Ureter (tissue), 1 donor: ENCODE measurements around the gene LENG1. TPM values are rescaled to one million over a fixed set of nuclear protein-coding genes. Genes with fewer than 3 reads are reported as not detected.

Experiments
- DNase-seq: peaks from one replicate; pipeline ENCODE4 v3.0.0-alpha.2; 2020; ENCODE audit warnings: low spot score
- total RNA-seq: library from RNA; stranded (reverse); gene quantifications from one replicate; pipeline ENCODE4 v1.2.4, GENCODE V29; 2023
- donor health status: DM: yes; HTN: yes; CAD: no.

Gene LENG1
- total RNA-seq, 1 donor from 2014 or later = 5.8 TPM

DNA sequence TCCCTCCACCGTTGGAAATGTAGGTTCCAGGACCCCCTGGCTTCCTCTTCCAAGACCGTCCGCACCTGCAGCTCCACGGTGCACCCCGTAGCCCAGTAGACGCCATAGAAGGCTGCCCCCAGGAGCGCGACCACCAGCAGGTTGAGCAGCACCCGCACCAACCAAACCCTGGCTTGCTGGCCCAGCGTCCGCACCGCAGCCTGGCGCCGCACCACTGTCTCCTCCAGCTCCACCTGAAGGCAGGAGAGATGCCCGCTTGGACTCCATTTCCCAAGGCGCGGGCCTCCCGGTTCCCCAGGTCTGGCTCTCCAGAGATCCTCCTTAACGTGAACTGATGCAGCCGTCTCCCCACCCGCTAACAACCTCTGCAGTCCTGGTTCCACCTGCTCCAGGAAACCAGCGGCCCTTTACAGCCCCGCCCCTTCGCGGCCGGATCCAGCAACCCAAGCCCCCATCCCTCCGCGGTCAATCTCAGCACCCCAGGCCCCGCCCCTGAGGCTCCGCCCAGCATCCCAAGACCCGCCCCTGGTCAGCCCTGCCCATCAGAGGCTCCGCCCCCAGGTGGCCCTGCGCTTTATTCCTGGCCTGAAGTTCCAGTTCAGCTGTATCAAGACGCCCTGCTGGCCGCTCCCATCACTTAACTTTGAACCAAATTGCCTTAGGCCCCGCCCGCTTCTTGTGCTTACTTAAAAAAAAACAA is 5.0 kb upstream of the LENG1 start:
- peak; percentile 83 for DNase-seq

DNA sequence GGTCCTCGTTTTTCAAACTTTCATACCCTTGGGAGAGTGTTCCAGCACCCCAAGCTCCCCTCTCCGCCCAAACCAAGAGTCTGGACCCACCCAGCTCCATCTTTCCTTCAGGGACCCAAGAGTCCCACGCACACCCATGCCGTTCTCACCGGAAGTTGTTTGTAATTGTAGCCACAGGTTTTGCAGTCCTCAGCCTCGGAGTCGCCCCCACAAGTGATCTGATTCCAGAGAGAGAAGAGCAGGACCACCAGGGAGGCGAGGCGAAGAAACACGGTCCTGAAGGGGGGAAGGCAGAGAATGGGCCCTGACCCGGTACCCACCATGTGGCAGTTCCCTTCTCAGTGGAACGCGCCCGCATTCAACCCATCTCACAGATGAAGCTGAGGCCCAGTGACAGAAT is 3.4 kb upstream of the LENG1 start:
- no peak for DNase-seq

DNA sequence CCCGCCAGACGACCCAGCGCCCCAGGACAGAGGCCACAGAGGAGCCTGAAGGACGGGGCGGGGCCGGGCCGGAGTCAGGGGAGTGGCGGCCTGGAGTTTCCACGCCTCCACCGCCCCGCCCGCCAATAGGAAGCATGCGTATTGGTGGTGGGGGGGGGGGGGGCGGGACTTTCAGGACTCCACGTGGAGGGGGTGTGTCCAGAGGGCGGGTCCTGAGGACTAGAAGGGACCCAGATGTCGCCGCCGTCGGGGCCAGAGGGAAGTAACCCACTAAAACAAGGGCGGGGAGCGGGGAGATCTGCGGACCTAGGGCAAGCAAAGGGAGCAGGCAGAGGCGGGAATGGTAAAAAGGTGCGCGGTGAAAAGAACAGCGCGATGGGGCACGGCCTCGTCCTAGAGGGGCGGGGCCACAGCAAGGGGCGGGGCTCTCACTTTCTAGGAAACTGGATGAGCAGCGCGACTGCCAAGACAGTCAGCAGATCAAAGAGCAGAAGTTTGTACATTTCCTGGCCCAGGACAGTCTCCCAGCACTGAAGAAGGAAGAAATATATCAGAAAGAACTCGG is 2.8 kb upstream of the LENG1 start:
- DNase-seq = peak; percentile 83

DNA sequence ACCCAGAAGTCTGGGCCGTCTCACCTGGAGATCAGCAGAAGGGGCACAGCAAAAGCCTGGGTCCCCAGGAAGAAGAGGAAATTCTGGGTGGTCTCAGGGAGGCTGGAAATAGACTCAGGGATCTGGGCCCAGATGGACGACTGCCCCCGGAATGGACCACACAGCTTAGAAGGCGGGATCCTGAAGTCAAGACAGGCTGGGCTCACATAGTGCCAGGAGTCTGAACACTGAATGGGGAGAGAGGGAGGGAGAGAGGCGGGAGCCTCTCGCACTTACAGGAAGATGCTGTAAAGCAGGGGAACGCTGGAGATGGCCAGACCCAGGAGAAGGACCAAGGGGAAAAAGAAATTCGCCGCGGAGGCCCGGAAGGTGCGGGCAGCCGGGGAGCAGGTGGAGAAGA is 1.3 kb upstream of the LENG1 start:
- no peak for DNase-seq

DNA sequence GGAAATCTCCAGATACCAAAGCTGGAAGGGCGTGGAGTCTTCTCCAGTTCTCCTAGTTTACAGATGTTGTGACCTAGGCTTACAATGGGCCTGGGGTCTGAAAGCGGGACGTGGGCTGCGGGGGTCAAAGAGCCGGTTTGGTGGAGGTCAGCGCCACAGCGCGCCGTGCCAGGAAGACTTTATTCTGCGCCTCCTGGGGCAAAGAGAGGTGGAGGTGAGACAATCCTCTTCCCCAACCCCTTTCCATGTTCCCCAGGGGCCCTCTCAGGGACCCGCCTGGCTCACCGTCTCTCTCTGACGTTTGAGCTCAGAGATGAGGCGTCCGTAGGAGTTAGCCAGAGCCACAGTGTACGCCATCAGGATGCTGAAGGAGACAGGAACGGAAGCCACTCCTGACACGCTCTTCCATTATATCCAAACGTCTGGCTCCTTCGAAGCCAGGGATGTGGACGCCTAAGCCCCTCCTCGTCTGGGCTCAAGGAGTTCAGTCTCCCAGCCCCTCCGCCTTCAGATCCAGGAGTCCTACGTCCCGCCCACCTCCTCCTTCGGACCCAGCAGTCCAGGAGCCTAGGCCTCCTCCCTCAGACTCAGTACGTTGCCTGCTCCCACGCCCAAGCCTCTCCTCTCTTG is 776 bp upstream of the LENG1 start:
- no peak for DNase-seq

DNA sequence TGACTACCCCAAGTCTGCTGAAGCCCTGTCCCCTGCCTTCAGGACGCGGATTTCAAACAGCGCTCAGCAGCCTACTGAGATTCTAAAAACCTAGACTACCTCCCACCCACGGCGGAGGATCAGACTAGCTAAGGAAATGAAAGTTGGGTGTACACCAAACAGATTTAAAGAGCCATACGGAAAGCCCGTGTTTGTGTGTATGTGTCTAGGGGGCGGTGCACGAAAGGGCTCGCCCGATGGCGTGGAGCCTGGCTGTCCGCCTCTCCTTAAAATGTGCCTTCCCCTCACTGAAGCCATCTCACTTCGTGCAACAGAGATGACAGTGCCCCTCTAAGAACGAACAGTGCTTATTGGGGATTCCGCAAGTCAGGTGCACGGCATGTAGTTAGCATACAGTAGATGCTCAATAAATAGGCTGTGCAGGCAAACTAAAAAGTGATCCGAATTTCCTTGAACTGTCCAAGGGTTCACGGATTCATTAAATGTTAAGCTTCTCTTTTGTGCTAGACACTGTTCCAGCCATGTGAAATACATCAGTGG is 639 bp downstream of the LENG1 start:
- DNase-seq = no peak

DNA sequence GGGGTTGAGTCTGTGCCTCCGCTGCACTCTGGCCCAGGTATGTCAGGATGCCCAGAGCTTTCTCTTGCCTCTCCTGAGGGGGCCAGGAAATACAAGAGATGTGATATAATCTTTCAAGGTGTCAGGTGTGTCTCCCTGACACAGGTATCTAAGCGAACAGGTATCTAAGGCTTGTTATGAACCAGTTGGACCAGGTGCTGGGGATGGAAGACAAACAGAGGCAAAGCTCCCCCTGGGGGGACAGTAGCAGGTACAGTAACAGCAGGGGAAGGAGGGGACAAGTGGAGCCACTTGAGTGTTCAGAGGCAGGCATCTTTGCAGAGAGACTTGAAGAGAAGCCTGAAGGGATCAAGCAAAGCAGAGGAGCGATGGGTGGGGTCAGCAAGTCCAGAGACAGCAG is 2.6 kb downstream of the LENG1 start:
- DNase-seq = no peak

DNA sequence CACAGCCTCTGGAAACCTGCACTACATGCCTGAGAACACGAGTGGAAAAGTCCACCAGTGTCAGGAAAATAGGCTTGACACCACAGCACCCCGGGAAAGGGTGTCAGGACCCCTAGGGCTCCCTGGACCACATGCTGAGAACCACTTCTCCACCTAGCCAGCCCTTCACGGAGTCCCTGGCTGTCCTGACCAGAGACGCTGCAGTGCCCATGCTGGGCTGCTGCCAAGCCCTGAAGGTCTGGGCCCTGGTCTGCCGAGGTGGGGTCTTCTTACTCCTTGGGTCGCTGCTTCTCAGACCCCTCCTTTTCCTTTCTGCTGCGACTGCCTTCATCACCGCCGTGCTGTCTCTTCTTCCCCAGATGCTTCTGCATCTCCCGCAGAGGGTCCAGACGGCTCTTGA is 3.0 kb downstream of the LENG1 start:
- no peak for DNase-seq

DNA sequence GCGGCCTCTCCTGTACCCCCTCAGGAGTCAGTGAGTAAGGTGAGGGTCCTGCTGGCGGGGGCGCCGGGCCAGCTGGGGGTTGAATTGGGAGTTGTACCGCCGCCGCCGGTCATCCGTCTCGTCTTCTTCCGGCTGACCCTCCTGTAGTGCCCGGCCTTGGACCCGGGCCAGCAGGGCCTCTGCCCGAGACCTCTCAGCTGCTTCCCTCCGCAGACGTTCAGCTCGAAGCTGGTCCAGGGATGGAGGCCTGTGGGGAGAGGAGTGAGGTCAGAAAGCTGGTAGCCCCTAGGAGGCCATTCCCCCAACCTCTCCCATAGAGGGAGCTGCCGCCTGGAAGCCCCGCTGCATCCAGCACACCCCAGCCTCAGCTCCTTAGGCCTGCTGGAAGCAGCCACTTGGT is 3.8 kb downstream of the LENG1 start:
- DNase-seq = no peak

DNA sequence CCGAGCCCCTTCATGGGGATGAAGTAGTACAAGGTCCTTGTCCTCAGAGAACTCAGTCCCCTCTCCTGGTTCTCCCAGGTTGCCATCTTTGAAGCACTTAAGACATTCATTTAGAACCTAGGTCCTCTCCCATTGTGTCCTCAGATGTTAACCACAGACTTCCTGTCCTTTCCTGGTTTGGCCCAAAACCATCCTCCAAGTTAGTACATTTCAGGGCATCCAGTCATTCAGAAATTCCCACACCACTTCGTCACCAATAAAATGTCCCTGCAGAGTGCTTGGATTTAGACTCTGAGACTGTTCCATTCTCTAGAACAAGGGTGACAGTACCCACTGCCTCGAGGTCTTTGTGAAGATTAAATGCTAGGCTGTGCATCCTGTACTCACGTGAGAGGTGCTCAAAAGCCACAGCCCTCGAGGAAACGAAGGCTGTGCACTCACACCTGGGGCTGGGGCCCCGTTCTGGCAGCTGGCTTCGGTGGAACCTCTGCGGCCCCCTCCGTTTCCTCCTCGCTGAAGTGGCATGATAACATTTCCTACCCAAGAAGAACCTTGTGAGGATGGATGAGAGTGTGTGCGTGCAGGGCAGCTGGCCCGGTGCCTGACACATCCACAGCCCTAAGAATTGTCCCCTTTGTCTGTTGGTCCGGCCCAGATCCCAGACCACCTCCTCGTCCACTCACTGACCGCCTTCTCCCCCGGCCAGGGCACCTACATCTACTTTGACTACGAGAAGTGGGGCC is 4.7 kb downstream of the LENG1 start:
- no peak for DNase-seq

DNA sequence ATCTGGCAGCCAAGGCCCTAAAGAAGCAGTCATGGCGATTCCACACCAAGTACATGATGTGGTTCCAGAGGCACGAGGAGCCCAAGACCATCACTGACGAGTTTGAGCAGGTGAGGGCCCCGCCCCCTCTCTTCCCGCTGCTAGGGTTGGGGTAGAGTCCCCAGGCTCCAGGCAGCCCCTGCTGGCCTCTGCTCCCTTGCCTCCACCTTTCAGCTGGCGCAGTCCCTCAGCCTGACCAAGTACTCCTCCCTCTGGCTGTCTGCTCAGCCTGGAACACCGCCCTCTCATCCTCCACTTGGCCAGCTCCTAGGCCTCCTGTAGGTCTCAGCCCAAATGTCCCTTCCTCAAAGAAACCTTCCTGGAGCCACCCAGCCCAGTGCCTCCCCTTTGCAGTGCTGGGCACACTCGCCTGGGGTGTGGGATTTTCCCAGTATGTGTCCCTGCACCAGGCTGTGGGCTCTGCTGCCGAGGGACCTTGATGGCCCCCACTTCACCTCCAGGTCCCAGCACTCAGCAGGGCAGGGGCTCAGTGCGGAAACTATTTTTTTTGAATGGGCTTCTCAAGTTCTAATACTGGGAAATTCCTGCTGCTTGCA is 5.7 kb downstream of the LENG1 start:
- no peak for DNase-seq

DNA sequence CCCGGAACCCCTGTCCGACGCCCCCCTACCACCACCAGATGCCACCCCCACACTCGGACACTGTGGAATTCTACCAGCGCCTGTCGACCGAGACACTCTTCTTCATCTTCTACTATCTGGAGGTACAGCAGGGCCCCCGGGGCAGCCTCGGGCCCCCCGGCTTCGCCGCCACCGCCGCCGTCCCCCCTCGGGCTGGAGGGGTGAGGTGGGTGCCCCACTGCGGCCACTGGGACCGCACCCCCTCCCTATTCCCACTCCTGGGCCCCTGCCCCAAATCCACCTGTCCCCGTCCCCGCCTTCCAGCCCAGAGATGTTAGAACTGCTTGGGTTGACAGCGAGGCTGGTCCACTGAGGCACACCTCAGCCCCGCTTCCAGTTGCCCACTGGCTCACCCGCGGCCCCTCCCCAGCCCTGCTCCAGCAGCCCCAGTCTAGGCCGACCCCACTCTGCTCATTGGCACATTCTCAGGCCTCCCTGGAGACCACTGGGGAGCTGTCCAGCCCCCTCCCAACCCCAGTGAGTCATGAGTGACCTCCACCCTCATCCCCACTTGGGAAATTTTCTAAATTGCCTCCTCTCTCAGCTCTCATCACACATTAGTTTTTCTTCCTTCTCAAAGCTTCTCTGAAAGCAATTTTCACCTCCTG is 6.5 kb downstream of the LENG1 start:
- no peak for DNase-seq

DNA sequence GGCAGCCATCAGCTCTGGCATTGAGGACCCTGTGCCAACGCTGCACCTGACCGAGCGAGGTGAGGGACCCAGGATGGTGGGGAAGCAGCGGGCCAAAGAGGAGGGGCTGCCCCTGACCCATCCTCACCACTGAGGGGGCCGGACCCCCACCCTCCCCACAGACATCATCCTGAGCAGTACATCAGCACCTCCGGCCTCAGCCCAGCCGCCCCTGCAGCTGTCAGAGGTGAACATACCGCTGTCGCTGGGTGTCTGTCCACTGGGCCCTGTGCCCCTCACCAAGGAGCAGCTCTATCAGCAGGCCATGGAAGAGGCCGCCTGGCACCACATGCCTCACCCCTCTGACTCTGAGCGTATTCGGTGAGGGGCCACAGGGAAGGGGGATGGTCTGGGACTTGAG is 7.3 kb downstream of the LENG1 start:
- DNase-seq = no peak

DNA sequence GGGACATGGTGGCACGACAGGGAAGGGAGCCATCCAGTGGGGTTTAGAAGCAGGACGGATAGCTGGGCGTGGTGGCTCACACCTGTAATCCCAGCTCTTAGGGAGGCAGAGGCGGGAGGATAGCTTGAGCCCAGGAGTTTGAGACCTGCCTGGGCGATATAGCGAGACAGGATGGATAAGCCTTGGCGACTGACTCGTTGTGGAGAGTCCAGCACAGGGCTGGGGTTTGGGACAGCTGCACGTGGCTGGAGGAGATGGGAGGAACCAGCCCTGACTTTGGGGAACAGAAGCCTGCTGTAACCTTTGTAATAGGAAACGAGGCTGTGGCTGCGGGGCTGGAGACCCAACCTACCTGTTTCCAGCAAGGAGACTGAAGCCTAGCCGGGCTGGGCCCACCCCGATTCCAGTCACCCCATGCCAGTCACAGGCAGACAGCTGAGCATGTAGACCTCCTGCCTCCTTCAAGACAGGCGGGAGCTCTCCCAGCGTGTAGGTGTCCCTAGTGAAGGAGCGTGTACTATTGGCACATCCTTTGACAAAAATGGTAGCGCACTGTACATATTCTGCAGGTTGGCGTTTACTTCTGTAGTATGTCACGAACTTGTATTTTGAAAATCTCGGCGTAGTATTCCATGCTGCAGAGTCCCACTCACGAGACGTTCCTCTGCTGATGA is 8.0 kb downstream of the LENG1 start:
- no peak for DNase-seq

DNA sequence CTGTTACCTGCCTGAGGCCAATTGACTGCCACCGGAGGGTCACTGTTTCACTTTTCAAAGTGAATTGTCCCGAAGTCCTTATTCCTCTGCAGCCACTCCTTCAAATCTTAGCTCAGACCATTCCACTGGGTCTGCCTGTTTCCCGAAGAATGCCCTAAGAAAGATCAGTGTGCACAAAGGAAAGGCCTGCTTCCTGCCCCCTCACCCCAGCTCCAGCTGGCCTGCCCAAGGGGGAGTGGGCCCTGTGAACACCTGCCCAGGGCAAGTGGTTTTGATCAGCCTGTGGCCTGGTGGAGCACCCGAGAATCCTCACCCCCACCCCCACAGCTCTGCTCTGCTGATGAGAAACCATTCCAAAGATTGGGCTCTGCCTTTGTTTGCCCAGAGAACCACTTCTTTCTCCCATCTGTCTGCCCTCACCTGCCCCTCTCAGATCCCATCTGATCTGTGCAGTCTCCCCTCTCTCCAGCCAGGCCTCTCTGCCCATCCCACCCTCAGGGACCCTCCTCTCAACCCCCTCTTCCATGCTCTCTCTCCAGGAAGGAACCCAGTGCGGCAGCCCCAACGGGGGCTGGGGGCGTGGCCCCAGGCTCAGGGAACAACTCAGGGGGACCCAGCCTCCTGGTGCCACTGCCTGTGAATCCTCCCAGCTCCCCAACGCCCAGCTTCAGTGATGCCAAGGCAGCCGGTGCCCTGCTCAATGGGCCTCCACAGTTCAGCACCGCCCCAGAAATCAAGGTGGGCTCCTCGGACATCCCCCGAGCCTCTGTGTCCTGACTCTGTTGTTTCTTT is 10.3 kb downstream of the LENG1 start:
- no peak for DNase-seq

DNA sequence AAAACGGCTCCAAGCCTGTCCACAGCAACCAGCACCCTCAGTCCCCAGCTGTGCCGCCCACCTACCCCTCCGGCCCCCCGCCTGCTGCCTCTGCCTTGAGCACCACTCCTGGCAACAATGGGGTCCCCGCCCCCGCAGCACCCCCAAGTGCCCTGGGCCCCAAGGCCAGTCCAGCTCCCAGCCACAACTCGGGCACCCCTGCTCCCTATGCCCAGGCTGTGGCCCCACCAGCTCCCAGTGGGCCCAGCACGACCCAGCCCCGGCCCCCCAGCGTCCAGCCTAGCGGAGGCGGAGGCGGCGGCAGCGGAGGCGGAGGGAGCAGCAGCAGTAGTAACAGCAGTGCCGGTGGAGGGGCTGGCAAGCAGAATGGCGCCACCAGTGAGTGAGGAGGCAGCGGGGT is 11.4 kb downstream of the LENG1 start:
- no peak for DNase-seq

DNA sequence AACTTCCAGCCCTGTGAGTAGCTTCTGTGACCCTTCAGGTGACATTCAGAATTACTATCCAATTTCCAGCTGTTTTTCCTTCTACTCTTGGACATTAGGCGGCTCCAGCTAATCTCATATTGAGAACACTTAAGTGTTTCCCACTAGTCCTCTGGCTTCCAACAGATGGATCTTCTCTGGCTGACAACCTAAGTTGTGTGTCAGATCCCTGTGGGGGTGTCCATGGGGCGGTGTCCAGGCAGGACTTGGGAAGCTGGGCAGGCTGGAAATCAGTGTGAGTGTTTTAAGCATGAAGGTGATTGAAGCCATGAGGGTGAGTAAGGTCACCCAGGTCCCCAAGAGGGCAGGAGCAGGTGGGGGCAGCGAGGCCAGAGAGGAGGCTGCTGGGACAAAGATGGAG is 11.8 kb downstream of the LENG1 start:
- no peak for DNase-seq

DNA sequence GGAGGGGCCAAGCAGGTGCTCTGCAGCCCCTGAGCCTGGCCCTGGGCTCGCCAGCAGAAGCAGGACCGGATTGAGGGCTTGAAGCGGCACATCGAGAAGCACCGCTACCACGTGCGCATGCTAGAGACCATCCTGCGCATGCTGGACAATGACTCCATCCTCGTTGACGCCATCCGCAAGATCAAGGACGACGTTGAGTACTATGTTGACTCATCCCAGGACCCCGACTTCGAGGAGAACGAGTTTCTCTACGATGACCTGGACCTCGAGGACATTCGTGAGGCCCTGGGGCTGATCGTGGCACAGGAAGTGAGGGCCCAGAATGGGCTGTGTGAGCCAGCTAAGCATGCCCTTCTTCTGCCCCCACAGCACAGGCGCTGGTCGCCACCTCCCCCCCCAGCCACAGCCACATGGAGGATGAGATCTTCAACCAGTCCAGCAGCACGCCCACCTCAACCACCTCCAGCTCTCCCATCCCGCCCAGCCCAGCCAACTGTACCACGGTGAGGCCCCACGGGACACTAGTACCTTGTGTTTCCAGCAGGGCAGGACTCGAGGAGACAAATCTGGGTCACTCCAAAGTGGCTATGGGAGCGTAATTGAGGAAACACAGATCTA is 13.9 kb downstream of the LENG1 start:
- no peak for DNase-seq

DNA sequence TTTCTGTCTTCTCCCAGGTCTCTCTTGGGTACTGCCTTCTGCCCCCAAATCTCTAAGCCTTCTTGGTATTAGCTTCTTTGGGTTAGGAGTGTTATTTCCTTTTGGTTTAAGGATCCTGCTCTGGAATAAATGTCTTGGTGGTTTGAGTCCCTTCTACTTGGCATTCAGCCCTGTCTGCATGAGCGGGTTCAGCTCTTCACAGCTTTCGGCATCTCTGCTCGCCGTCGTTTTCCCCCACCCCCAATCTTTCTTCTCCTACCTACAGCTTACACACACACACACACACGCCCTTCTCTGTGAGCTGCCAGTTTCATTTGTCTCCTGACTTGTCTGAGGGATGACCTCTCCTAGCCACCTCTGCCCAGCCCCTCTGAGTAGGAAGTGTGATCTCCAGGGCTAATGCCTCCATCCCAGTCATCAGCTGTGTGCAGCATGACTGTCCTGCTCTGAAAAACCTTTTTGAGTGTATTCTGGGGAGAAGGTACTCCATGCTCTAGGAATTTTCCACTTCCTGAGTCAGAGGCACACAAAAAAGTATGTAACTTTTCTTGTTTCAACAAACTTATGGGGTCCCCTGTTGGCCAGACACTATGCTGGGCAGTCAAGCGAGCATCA is 17.2 kb downstream of the LENG1 start:
- DNase-seq = no peak
